GM11168 (cell line): ENCODE data around the gene SERPINB5.

ENCODE experiments used
- in situ Hi-C: fragments of 300-500 bp; cut with MboI; formaldehyde crosslinking; loops from one replicate; pipeline ENCODE4 v1.12.0; 2022; ENCODE audit warnings: low sequenced_read_pairs; ENCODE audit not compliant: unreplicated experiment

Gene SERPINB5

GRCh38 chr18:63467699-63468098, 9.1 kb upstream of the SERPINB5 start:
- in situ Hi-C loops = no loop called here

- in situ Hi-C loops = no loop called here
Measured at GRCh38 chr18:63468575-63468974, 8.2 kb upstream of the SERPINB5 start.

GRCh38 chr18:63470751-63471150, 6.0 kb upstream of the SERPINB5 start:
- in situ Hi-C loops = no loop called here

GRCh38 chr18:63472380-63472779, 4.4 kb upstream of the SERPINB5 start:
- in situ Hi-C loops = no loop called here

GRCh38 chr18:63477200-63477599, 442 bp downstream of the SERPINB5 start:
- in situ Hi-C loops = no loop called here

GRCh38 chr18:63477968-63478367, 1.2 kb downstream of the SERPINB5 start:
- in situ Hi-C loops = no loop called here

GRCh38 chr18:63479826-63480225, 3.1 kb downstream of the SERPINB5 start:
- in situ Hi-C loops = no loop called here

- in situ Hi-C loops = no loop called here
Measured at GRCh38 chr18:63480476-63480875, 3.7 kb downstream of the SERPINB5 start.

- in situ Hi-C loops = no loop called here
Measured at GRCh38 chr18:63480915-63481314, 4.2 kb downstream of the SERPINB5 start.

GRCh38 chr18:63487676-63488075, 10.9 kb downstream of the SERPINB5 start:
- in situ Hi-C loops = no loop called here

GRCh38 chr18:63488160-63488559, 11.4 kb downstream of the SERPINB5 start:
- in situ Hi-C loops = no loop called here

- in situ Hi-C loops = no loop called here
Measured at GRCh38 chr18:63492851-63493250, 16.1 kb downstream of the SERPINB5 start.

- in situ Hi-C loops = no loop called here
Measured at GRCh38 chr18:63495675-63496074, 18.9 kb downstream of the SERPINB5 start.

GRCh38 chr18:63505566-63506335, 29.0 kb downstream of the SERPINB5 start:
- in situ Hi-C loops = loop anchor here (10.0 kb wide), 1 partner anchor 339 kb away; no protein-coding TSS in a partner anchor

- in situ Hi-C loops = loop anchor here (10.0 kb wide), 1 partner anchor 339 kb away; no protein-coding TSS in a partner anchor
Measured at GRCh38 chr18:63506336-63506646, 29.5 kb downstream of the SERPINB5 start.

GRCh38 chr18:63508596-63508995, 31.8 kb downstream of the SERPINB5 start:
- in situ Hi-C loops = loop anchor here (10.0 kb wide), 1 partner anchor 336 kb away; no protein-coding TSS in a partner anchor

- in situ Hi-C loops = no loop called here
Measured at GRCh38 chr18:63511285-63511684, 34.5 kb downstream of the SERPINB5 start.

- in situ Hi-C loops = no loop called here
Measured at GRCh38 chr18:63514326-63514725, 37.6 kb downstream of the SERPINB5 start.

GRCh38 chr18:63514888-63515678, 38.3 kb downstream of the SERPINB5 start:
- in situ Hi-C loops = no loop called here

GRCh38 chr18:63515801-63516200, 39.0 kb downstream of the SERPINB5 start:
- in situ Hi-C loops = no loop called here

GRCh38 chr18:63518178-63519012, 41.6 kb downstream of the SERPINB5 start:
- in situ Hi-C loops = no loop called here
